Astrocyte (in vitro differentiated cells and primary cell): ENCODE measurements around the gene USHBP1.

ENCODE experiments used
- CTCF ChIP-seq: IDR thresholded peaks from 2 replicates; pipeline ENCODE4 v1.5.1; 2011; ENCODE audit warnings: low read depth, mild to moderate bottlenecking, inconsistent platforms, low read length, moderate library complexity; ENCODE audit not compliant: insufficient read depth
- EZH2 ChIP-seq: IDR thresholded peaks from 2 replicates; pipeline ENCODE4 v1.6.1; 2012; ENCODE audit warnings: mild to moderate bottlenecking, low read length, inconsistent platforms; ENCODE audit not compliant: insufficient read depth

- TF ChIP-seq CTCF (no peak), EZH2 (no peak)
Measured at GRCh38 chr19:17263712-17264640, 569 bp downstream of the USHBP1 start.
